Measurements from ENCODE around the gene ANKIB1.
"Not testable (repeated sequence)": the region's sequence is repeated elsewhere in the genome, so short reads cannot be mapped to it uniquely, and the experiment has no call there.

Gene ANKIB1

GRCh38 chr7:92368741-92369140 is 123.0 kb downstream of the ANKIB1 start:
- FAIRE-seq (no peak), DNase-seq (ENCODE audit: insufficient read length) (no peak)
- no peak for TF ChIP-seq TAF1 (IDR thresholded peaks at IDR 0.05; ENCODE audit: borderline replicate concordance, low read depth, low read length)

- DNase-seq (ENCODE audit: insufficient read length) (no peak), FAIRE-seq (no peak)
- TF ChIP-seq POLR2AphosphoS5 (IDR thresholded peaks at IDR 0.05; ENCODE audit: low read depth, low read length): no peak
- no peak for TF ChIP-seq TAF1 (IDR thresholded peaks at IDR 0.05; ENCODE audit: borderline replicate concordance, low read depth, low read length)
- no peak for TF ChIP-seq POLR2A (IDR thresholded peaks at IDR 0.05; ENCODE audit: low read depth, low read length)
Observed at GRCh38 chr7:92375013-92375412, 129.2 kb downstream of the ANKIB1 start.

GRCh38 chr7:92391071-92391470 is 145.3 kb downstream of the ANKIB1 start:
- FAIRE-seq (no peak), DNase-seq (ENCODE audit: insufficient read length) (no peak)
- no peak for TF ChIP-seq POLR2A (IDR thresholded peaks at IDR 0.05; ENCODE audit: low read depth, low read length)
- TF ChIP-seq POLR2AphosphoS5 (IDR thresholded peaks at IDR 0.05; ENCODE audit: low read depth, low read length): no peak
- no peak for TF ChIP-seq TAF1 (IDR thresholded peaks at IDR 0.05; ENCODE audit: borderline replicate concordance, low read depth, low read length)

DNA sequence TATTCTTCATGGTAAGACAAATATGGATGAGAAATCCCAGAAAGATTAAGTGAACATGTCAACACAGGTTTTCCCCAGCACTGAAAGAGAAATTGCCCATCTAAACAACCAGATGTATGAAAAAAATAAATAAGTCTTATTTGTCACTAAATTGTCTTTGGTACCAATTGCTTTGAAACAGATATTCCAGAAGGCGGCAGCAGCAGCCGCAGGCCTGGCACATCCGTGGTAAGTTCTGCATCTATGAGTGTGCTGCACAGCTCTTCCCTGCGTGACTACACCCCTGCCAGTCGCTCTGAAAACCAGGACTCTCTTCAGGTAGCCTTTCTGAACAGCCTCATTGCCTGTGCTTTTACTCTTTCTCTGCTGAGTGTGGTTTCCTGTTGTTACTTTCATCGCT is 151.8 kb downstream of the ANKIB1 start:
- TF ChIP-seq TAF1 (IDR thresholded peaks at IDR 0.05; ENCODE audit: borderline replicate concordance, low read depth, low read length) (no peak), POLR2A (IDR thresholded peaks at IDR 0.05; ENCODE audit: low read depth, low read length) (no peak)
- no peak for FAIRE-seq
- no peak for DNase-seq (ENCODE audit: insufficient read length)

GRCh38 chr7:92400013-92400412 is 154.2 kb downstream of the ANKIB1 start:
- TF ChIP-seq POLR2A (IDR thresholded peaks at IDR 0.05; ENCODE audit: low read depth, low read length) (no peak), POLR2AphosphoS5 (IDR thresholded peaks at IDR 0.05; ENCODE audit: low read depth, low read length) (no peak), TAF1 (IDR thresholded peaks at IDR 0.05; ENCODE audit: borderline replicate concordance, low read depth, low read length) (no peak)
- DNase-seq (ENCODE audit: insufficient read length) (no peak), FAIRE-seq (no peak)

- TF ChIP-seq POLR2A (IDR thresholded peaks at IDR 0.05; ENCODE audit: low read depth, low read length) (no peak), POLR2AphosphoS5 (IDR thresholded peaks at IDR 0.05; ENCODE audit: low read depth, low read length) (no peak), TAF1 (IDR thresholded peaks at IDR 0.05; ENCODE audit: borderline replicate concordance, low read depth, low read length) (no peak)
- FAIRE-seq: no peak
- no peak for DNase-seq (ENCODE audit: insufficient read length)
Observed at GRCh38 chr7:92402920-92403759, 157.4 kb downstream of the ANKIB1 start.

- TF ChIP-seq POLR2A (IDR thresholded peaks at IDR 0.05; ENCODE audit: low read depth, low read length) (no peak), TAF1 (IDR thresholded peaks at IDR 0.05; ENCODE audit: borderline replicate concordance, low read depth, low read length) (no peak), POLR2AphosphoS5 (IDR thresholded peaks at IDR 0.05; ENCODE audit: low read depth, low read length) (no peak)
- DNase-seq (ENCODE audit: insufficient read length) (no peak), FAIRE-seq (no peak)
Observed at GRCh38 chr7:92403760-92404074, 157.9 kb downstream of the ANKIB1 start.

DNA sequence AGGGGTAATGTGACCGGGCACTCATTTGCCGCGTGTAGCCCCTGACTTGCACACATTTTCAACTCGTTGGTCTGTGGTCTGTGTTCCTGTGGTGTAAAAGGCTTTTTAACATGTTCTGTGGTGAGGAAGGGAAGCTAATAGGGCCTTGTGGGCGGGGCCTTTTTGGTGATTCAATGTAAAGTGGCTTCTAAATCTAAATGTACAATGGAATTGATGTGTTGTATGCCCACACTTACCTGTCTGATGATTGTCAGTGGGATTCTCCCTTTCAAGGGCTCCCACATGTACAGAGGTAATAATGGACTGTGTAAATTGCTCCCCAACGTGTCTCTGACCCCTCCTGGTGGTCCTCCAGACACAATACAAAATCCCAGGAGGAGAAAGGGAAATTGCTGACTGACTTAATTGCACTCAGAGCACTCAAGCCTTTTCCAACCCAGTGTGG is 158.4 kb downstream of the ANKIB1 start:
- TF ChIP-seq POLR2A (IDR thresholded peaks at IDR 0.05; ENCODE audit: low read depth, low read length) (no peak), TAF1 (IDR thresholded peaks at IDR 0.05; ENCODE audit: borderline replicate concordance, low read depth, low read length) (no peak)

GRCh38 chr7:92409357-92409756 is 163.6 kb downstream of the ANKIB1 start:
- FAIRE-seq: no peak
- no peak for TF ChIP-seq POLR2A (IDR thresholded peaks at IDR 0.05; ENCODE audit: low read depth, low read length)
- TF ChIP-seq POLR2AphosphoS5 (IDR thresholded peaks at IDR 0.05; ENCODE audit: low read depth, low read length): no peak
- TF ChIP-seq TAF1 (IDR thresholded peaks at IDR 0.05; ENCODE audit: borderline replicate concordance, low read depth, low read length): no peak

More for the DNA sequence above, 158.4 kb downstream of the ANKIB1 start:
- FAIRE-seq (no peak), DNase-seq (ENCODE audit: insufficient read length) (no peak)

DNA sequence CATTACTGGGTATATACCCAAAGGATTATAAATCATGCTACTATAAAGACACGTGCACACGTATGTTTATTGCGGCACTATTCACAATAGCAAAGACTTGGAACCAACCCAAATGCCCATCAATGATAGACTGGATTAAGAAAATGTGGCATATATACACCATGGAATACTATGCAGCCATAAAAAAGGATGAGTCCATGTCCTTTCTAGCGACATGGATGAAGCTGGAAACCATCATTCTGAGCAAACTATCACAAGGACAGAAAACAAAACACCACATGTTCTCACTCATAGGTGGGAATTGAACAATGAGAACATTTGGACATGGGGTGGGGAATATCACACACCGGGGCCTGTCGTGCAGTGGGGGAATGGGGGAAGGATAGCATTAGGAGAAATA is 164.4 kb downstream of the ANKIB1 start:
- not testable (repeated sequence) for FAIRE-seq; DNase-seq (ENCODE audit: insufficient read length)

More at GRCh38 chr7:92409357-92409756, 163.6 kb downstream of the ANKIB1 start:
- no peak for DNase-seq (ENCODE audit: insufficient read length)

DNA sequence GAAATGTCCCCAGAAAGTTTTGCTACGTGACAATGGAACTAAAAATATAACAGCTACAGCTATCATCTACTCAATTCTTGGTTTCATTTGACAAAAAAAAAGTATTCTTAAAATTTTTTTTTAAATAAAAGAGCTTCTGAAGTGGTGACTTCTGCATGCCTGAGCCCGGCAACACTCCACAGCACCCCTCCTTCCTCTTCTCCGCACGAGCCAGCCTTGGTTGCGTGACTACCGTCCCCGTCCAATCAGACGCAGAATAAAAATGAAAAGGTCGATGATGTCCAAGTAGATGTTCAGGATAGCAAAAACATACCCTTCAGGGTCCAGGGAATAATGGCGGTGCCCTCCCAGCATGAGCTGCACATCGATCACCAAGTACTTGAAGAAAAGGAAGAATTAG is 167.0 kb downstream of the ANKIB1 start:
- no peak for TF ChIP-seq TAF1 (IDR thresholded peaks at IDR 0.05; ENCODE audit: borderline replicate concordance, low read depth, low read length)
- no peak for TF ChIP-seq POLR2AphosphoS5 (IDR thresholded peaks at IDR 0.05; ENCODE audit: low read depth, low read length)
- no peak for TF ChIP-seq POLR2A (IDR thresholded peaks at IDR 0.05; ENCODE audit: low read depth, low read length)
- FAIRE-seq (no peak), DNase-seq (ENCODE audit: insufficient read length) (no peak)

DNA sequence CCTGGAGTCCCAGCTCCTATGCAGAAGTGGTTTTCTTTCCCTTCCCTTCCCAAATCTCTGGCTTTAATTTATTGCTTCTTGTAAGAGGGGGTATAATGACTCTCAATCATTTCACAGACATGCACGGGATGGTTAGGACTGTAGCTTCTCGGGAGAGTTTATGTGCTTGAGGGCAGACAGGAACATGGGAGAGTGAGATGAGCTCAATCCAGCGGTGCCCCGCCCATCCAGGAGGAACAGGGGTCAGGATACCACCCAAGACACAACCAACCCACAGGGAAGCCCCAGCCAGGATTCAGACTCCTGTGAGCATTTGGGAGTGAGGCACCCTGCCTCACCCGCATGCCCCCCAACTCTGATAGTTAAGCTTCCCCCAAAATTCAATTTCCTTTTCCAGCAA is 167.8 kb downstream of the ANKIB1 start:
- DNase-seq (ENCODE audit: insufficient read length): no peak
- TF ChIP-seq POLR2A (IDR thresholded peaks at IDR 0.05; ENCODE audit: low read depth, low read length) (no peak), TAF1 (IDR thresholded peaks at IDR 0.05; ENCODE audit: borderline replicate concordance, low read depth, low read length) (no peak), POLR2AphosphoS5 (IDR thresholded peaks at IDR 0.05; ENCODE audit: low read depth, low read length) (no peak)
- FAIRE-seq: no peak

- no peak for TF ChIP-seq POLR2AphosphoS5 (IDR thresholded peaks at IDR 0.05; ENCODE audit: low read depth, low read length)
- TF ChIP-seq POLR2A (IDR thresholded peaks at IDR 0.05; ENCODE audit: low read depth, low read length): no peak
- TF ChIP-seq TAF1 (IDR thresholded peaks at IDR 0.05; ENCODE audit: borderline replicate concordance, low read depth, low read length): no peak
- no peak for DNase-seq (ENCODE audit: insufficient read length)
- FAIRE-seq: no peak
Observed at GRCh38 chr7:92415225-92415624, 169.5 kb downstream of the ANKIB1 start.
